ENCODE results near the gene TUSC2.

DNA sequence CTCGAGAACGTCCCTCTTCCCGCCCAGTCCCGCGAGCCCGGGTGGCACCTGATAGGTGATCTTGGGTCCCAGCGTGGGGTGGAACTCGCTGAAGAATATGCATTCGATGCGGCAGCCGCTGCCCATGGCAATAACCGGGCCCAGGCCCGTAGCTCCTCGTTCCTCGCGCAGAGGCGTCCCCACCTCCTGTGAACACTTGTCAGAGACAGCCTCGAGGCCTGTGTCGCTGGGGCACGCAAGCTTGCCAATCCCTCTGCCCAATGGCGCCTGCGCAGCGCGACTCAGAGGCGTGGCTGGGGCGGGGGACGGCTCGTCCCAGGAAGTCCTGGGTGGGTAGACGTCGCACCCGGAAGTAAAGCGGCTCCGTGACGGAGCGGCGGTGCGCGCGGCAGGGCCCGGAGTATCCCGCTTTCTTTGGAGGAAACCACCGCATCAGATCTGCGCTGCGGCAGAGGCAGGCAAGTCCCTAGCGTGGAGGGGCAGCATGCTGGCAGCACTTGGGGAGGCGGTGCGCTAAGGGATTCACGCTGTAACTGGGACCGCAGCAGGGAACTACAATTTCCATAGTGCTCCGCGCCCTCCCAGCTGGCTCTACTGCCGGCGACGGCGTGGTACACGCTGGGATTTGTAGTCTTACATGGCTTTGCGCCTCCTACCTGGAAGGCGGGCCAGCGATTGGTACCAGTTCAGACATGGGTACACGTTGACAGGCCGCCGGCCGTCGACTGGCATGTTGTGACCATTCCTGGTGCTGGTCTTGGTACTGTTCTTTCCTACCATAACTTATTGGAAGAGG lies 22.7 kb upstream of the TUSC2 start, which contains the start of the genes CYB561D2 and NPRL2:
- no peak for TF ChIP-seq EZH2 (IDR thresholded peaks at IDR 0.05; ENCODE audit: low read length, missing control alignments)
- TF ChIP-seq, protein P1, sequence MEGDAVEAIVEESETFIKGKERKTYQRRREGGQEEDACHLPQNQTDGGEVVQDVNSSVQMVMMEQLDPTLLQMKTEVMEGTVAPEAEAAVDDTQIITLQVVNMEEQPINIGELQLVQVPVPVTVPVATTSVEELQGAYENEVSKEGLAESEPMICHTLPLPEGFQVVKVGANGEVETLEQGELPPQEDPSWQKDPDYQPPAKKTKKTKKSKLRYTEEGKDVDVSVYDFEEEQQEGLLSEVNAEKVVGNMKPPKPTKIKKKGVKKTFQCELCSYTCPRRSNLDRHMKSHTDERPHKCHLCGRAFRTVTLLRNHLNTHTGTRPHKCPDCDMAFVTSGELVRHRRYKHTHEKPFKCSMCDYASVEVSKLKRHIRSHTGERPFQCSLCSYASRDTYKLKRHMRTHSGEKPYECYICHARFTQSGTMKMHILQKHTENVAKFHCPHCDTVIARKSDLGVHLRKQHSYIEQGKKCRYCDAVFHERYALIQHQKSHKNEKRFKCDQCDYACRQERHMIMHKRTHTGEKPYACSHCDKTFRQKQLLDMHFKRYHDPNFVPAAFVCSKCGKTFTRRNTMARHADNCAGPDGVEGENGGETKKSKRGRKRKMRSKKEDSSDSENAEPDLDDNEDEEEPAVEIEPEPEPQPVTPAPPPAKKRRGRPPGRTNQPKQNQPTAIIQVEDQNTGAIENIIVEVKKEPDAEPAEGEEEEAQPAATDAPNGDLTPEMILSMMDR (conservative IDR thresholded peaks at IDR 0.05 in 1 of 2, IDR thresholded peaks at IDR 0.05 in 1 of 2; ENCODE audit: low read depth in 1 of 2, low read length in 2 of 2) = no peak
